Mesendoderm (in vitro differentiated cells): Measurements from ENCODE around the gene LDLRAD4.

ENCODE experiments used
- DNase-seq: peaks from one replicate; pipeline ENCODE4 v3.0.0; 2013
- H2AK5ac ChIP-seq: 2 replicates; pipeline ENCODE4 v1.6.1; 2013; ENCODE audit warnings: low read length, inconsistent platforms
- H2BK120ac ChIP-seq: 2 replicates; pipeline ENCODE4 v1.6.1; 2013; ENCODE audit warnings: low read depth, mild to moderate bottlenecking, low read length, moderate library complexity, mixed read lengths
- H2BK15ac ChIP-seq: replicated peaks from 2 replicates; pipeline ENCODE4 v1.6.1; 2013; ENCODE audit warnings: low read depth, mild to moderate bottlenecking, moderate library complexity
- H2BK5ac ChIP-seq: 2 replicates; pipeline ENCODE4 v1.6.1; 2013; ENCODE audit warnings: low read length, inconsistent platforms
- H3K18ac ChIP-seq: 2 replicates; pipeline ENCODE4 v1.6.1; 2013; ENCODE audit warnings: mild to moderate bottlenecking, low read length, mixed read lengths
- H3K23ac ChIP-seq: one replicate; pipeline ENCODE4 v1.6.1; 2013; ENCODE audit warnings: low read length
- H3K27ac ChIP-seq: 2 replicates; pipeline ENCODE4 v1.5.1; 2013; ENCODE audit warnings: low read depth, mild to moderate bottlenecking, inconsistent platforms, low read length, moderate library complexity
- H3K27me3 ChIP-seq: 2 replicates; pipeline ENCODE4 v1.6.1; 2013; ENCODE audit warnings: low read length, control low read depth, mild to moderate bottlenecking, inconsistent platforms; ENCODE audit not compliant: insufficient read depth, poor library complexity
- H3K36me3 ChIP-seq: 2 replicates; pipeline ENCODE4 v1.6.1; 2013; ENCODE audit warnings: low read length, inconsistent platforms; ENCODE audit not compliant: control insufficient read depth, insufficient read depth
- H3K4ac ChIP-seq: one replicate; pipeline ENCODE4 v1.6.1; 2013; ENCODE audit warnings: low read depth, mild to moderate bottlenecking, low read length, moderate library complexity
- H3K4me1 ChIP-seq: 2 replicates; pipeline ENCODE4 v1.6.1; 2013; ENCODE audit warnings: low read depth, low read length, inconsistent platforms; ENCODE audit not compliant: control insufficient read depth
- H3K4me2 ChIP-seq: 2 replicates; pipeline ENCODE4 v1.6.1; 2013; ENCODE audit warnings: low read length
- H3K4me3 ChIP-seq: 2 replicates; pipeline ENCODE4 v1.5.1; 2013; ENCODE audit warnings: mild to moderate bottlenecking, low read length
- H3K56ac ChIP-seq: one replicate; pipeline ENCODE4 v1.6.1; 2013; ENCODE audit warnings: low read length
- H3K79me1 ChIP-seq: 2 replicates; pipeline ENCODE4 v1.6.1; 2013; ENCODE audit warnings: low read length, inconsistent platforms
- H3K79me2 ChIP-seq: 2 replicates; pipeline ENCODE4 v1.6.1; 2013; ENCODE audit warnings: mild to moderate bottlenecking, low read length; ENCODE audit not compliant: control insufficient read depth, insufficient read depth
- H3K9ac ChIP-seq: 2 replicates; pipeline ENCODE4 v1.6.1; 2013; ENCODE audit warnings: low read length, inconsistent platforms
- H4K5ac ChIP-seq: one replicate; pipeline ENCODE4 v1.6.1; 2013; ENCODE audit warnings: low read length
- H4K8ac ChIP-seq: one replicate; pipeline ENCODE4 v1.6.1; 2013; ENCODE audit warnings: low read depth, mild to moderate bottlenecking, control low read depth, low read length, moderate library complexity
- WGBS: extraction: QIAGEN DNeasy Blood & Tissue Kit; methylation state at CpG from one replicate; pipeline ENCODE4 v1.1.7; 2013; ENCODE audit warnings: low lambda C conversion rate, missing lambda C conversion rate; ENCODE audit not compliant: insufficient coverage; ENCODE audit errors: extremely low coverage; 5-methylcytosine and 5-hydroxymethylcytosine counted together

The LDLRAD4 gene

GRCh38 chr18:13646633-13647032 is 428.1 kb downstream of the LDLRAD4 start:
- Histone ChIP-seq H3K27me3 (no peaks in the 10 kb centered on the region), H2BK5ac (no peak overlapping the region), H3K36me3 (no peaks in the 10 kb centered on the region), H3K23ac (no peak overlapping the region), H2AK5ac (no peak overlapping the region), H4K5ac (no peak overlapping the region), H3K79me1 (no peaks in the 10 kb centered on the region), H3K4me2 (no peak overlapping the region), H2BK120ac (no peak overlapping the region), H3K79me2 (no peaks in the 10 kb centered on the region), H3K9ac (no peak overlapping the region), H4K8ac (no peak overlapping the region), H3K4me1 (no peaks in the 10 kb centered on the region), H3K56ac (no peak overlapping the region), H3K27ac (no peak overlapping the region), H3K4ac (no peak overlapping the region), H3K4me3 (no peak overlapping the region), H2BK15ac (no peak overlapping the region), H3K18ac (no peak overlapping the region)
- WGBS, result no CpG with 5 or more reads among the region's 4 CpGs
- no peak for DNase-seq

GRCh38 chr18:13647761-13648160 is 429.2 kb downstream of the LDLRAD4 start:
- no peak overlapping the region for H3K56ac ChIP-seq
- H4K8ac ChIP-seq, result no peak overlapping the region
- H3K4me1 ChIP-seq, result no peaks in the 10 kb centered on the region
- no peak overlapping the region for H3K4me2 ChIP-seq
- H3K4ac ChIP-seq, result no peak overlapping the region
- no peak overlapping the region for H3K18ac ChIP-seq
- no peak overlapping the region for H2BK120ac ChIP-seq
- H3K23ac ChIP-seq, result no peak overlapping the region
- no peak overlapping the region for H3K27ac ChIP-seq
- no CpG with 5 or more reads among the region's 4 CpGs for WGBS
- no peaks in the 10 kb centered on the region for H3K79me1 ChIP-seq
- no peak for DNase-seq
- no peak overlapping the region for H4K5ac ChIP-seq
- H2BK15ac ChIP-seq, result no peak overlapping the region
- no peaks in the 10 kb centered on the region for H3K79me2 ChIP-seq
- no peak overlapping the region for H3K4me3 ChIP-seq
- no peak overlapping the region for H2BK5ac ChIP-seq
- H3K36me3 ChIP-seq, result no peaks in the 10 kb centered on the region
- H3K27me3 ChIP-seq, result no peaks in the 10 kb centered on the region
- H2AK5ac ChIP-seq, result no peak overlapping the region
- H3K9ac ChIP-seq, result no peak overlapping the region

- Histone ChIP-seq H3K27me3 (no peaks in the 10 kb centered on the region), H3K4me3 (no peak overlapping the region), H3K18ac (no peak overlapping the region), H3K79me2 (no peaks in the 10 kb centered on the region), H3K56ac (no peak overlapping the region), H3K4ac (no peak overlapping the region), H3K79me1 (no peaks in the 10 kb centered on the region), H4K8ac (no peak overlapping the region), H3K36me3 (no peaks in the 10 kb centered on the region), H3K23ac (no peak overlapping the region), H3K27ac (no peak overlapping the region), H2AK5ac (no peak overlapping the region), H2BK15ac (no peak overlapping the region), H2BK120ac (no peak overlapping the region), H4K5ac (no peak overlapping the region), H2BK5ac (no peak overlapping the region), H3K9ac (no peak overlapping the region), H3K4me2 (no peak overlapping the region), H3K4me1 (no peaks in the 10 kb centered on the region)
- no CpG with 5 or more reads among the region's 23 CpGs for WGBS
- DNase-seq, result no peak
Observed at GRCh38 chr18:13649397-13650390, 431.1 kb downstream of the LDLRAD4 start.

- no peaks in the 10 kb centered on the region for H3K79me2 ChIP-seq
- no peaks in the 10 kb centered on the region for H3K79me1 ChIP-seq
- H3K27me3 ChIP-seq, result no peaks in the 10 kb centered on the region
- no CpG with 5 or more reads among the region's 13 CpGs for WGBS
- no peak overlapping the region for H4K5ac ChIP-seq
- no peak overlapping the region for H3K4me3 ChIP-seq
- no peak overlapping the region for H4K8ac ChIP-seq
- H2BK120ac ChIP-seq, result no peak overlapping the region
- H2BK5ac ChIP-seq, result no peak overlapping the region
- no peak overlapping the region for H3K18ac ChIP-seq
- no peaks in the 10 kb centered on the region for H3K36me3 ChIP-seq
- DNase-seq, result no peak
- no peak overlapping the region for H3K4ac ChIP-seq
- H2AK5ac ChIP-seq, result no peak overlapping the region
- no peak overlapping the region for H3K23ac ChIP-seq
- H3K27ac ChIP-seq, result no peak overlapping the region
- no peaks in the 10 kb centered on the region for H3K4me1 ChIP-seq
- no peak overlapping the region for H3K9ac ChIP-seq
- H3K56ac ChIP-seq, result no peak overlapping the region
- no peak overlapping the region for H3K4me2 ChIP-seq
- no peak overlapping the region for H2BK15ac ChIP-seq
Observed at GRCh38 chr18:13653746-13654433, 435.3 kb downstream of the LDLRAD4 start.

GRCh38 chr18:13657974-13658373 is 439.4 kb downstream of the LDLRAD4 start:
- Histone ChIP-seq H2BK5ac (no peak overlapping the region), H2AK5ac (no peak overlapping the region), H3K79me1 (no peaks in the 10 kb centered on the region), H3K4me3 (no peak overlapping the region), H3K56ac (no peak overlapping the region), H2BK15ac (no peak overlapping the region), H3K23ac (no peak overlapping the region), H3K18ac (no peak overlapping the region), H2BK120ac (no peak overlapping the region), H3K9ac (no peak overlapping the region), H3K4ac (no peak overlapping the region), H4K8ac (no peak overlapping the region), H3K4me2 (no peak overlapping the region), H3K36me3 (no peaks in the 10 kb centered on the region), H3K27me3 (no peaks in the 10 kb centered on the region), H3K27ac (no peak overlapping the region), H3K79me2 (no peaks in the 10 kb centered on the region), H4K5ac (no peak overlapping the region), H3K4me1 (no peaks in the 10 kb centered on the region)
- no peak for DNase-seq
- WGBS, result no CpG with 5 or more reads among the region's 7 CpGs
